Uterus (tissue), 2 donors: ENCODE results near the gene TRIM65.
"Not testable (repeated sequence)": the region's sequence is repeated elsewhere in the genome, so short reads cannot be mapped to it uniquely, and the experiment has no call there.

Experiments used
- CTCF ChIP-seq, 4 experiments: fragments of 200-600 bp in 2 of 4; fragments of 450-650 bp in 2 of 4; sonication (generic) in 2 of 4; IDR thresholded peaks; one replicate each; pipeline ENCODE4 v1.5.1; 2016 to 2019; ENCODE audit warnings: antibody characterized with exemption in 4 of 4, mild to moderate bottlenecking in 2 of 4, moderate library complexity in 1 of 4
- POLR2A ChIP-seq, 2 donors: fragments of 450-650 bp; IDR thresholded peaks; one replicate each; pipeline ENCODE4 v1.6.1; 2016; ENCODE audit warnings: antibody characterized with exemption in 2 of 2, mild to moderate bottlenecking in 1 of 2, moderate library complexity in 1 of 2

- TF ChIP-seq CTCF, POLR2A (IDR thresholded peaks at IDR 0.05): not testable (repeated sequence)
These were observed 37.4 kb downstream of the TRIM65 start for GRCh38 chr17:75859358-75859757.
